ENCODE data around the gene SNN. TPM values are rescaled to one million over a fixed set of nuclear protein-coding genes. Genes with fewer than 3 reads are reported as not detected.
A peak's percentile ranks its signal among the peaks of the same experiment; 100 is the strongest.

SNN gene
- total RNA-seq, 1 donor from 2014 or later = 8.6 TPM

DNA sequence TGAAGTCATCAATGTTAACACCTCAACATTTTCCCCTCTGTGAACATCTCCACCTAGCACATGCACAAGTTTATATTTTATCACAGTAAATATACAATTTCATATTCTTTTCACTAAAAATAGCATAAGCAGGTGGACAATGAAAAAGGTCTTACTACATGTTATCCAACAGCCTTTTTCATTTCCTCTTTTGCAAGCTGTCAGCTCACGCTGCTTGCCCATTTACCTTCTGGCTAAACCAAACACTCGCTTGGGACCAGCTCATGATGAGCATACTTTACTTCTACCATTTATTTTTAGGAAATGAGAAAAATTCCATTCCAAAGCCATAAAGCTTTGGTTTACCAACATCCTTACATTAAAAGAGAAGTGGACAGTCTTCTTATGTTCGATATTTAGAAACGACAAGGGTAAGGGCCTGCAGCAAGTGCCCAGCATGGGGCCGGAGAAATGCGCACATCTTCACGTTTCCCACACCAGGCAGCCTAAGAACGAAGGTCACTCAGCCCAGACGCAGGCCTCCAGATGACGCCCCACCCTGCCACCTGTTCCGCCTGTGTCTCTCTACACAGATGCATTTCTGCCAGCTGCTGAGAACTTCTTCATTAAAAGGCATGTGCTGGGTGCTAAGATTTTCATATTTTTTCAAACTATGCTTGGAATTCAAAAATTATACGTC lies 13.9 kb downstream of the SNN start:
- intact Hi-C loops (cut with micrococcal nuclease) = no loop called here
- Mint-ChIP-seq H3K9me3 (no peaks in the 10 kb centered on the region), H3K4me3 (ENCODE audit: low read depth) (no peak overlapping the region), H3K36me3 (ENCODE audit: low read depth) (peaks cover 80% of the 10 kb centered on the region), H3K27me3 (ENCODE audit: low read depth) (no peaks in the 10 kb centered on the region), H3K4me1 (ENCODE audit: low read depth) (peaks cover 34% of the 10 kb centered on the region), H3K27ac (peak overlapping the region; percentile 62)
- no peak for DNase-seq (ENCODE audit: low spot score)

DNA sequence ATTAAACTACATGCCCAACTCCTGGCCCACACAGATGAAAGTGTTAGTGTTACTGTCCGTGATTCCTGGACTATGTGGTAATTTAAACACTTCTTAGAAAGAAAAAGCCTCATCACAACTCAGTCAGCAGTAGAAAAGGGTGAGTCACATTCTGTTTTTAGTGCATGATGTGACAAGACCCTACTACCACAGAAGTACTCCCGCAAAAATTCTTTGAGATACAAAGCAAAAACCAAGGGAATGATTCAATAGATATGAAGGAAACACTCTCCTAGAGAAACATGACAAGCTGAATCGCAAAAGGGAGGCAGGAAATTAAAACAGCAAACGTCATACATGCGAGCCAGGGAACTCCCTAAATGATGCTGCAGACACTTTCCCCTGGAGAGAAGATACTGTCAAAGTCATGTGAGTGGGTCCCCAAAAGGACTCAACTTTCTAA lies 14.4 kb downstream of the SNN start:
- Mint-ChIP-seq H3K4me1 (ENCODE audit: low read depth) (peaks cover 34% of the 10 kb centered on the region), H3K27ac (peak overlapping the region; percentile 85), H3K27me3 (ENCODE audit: low read depth) (no peaks in the 10 kb centered on the region), H3K36me3 (ENCODE audit: low read depth) (peaks cover 84% of the 10 kb centered on the region), H3K4me3 (ENCODE audit: low read depth) (no peak overlapping the region), H3K9me3 (no peaks in the 10 kb centered on the region)
- DNase-seq (ENCODE audit: low spot score) = no peak
- intact Hi-C loops (cut with micrococcal nuclease) = no loop called here

DNA sequence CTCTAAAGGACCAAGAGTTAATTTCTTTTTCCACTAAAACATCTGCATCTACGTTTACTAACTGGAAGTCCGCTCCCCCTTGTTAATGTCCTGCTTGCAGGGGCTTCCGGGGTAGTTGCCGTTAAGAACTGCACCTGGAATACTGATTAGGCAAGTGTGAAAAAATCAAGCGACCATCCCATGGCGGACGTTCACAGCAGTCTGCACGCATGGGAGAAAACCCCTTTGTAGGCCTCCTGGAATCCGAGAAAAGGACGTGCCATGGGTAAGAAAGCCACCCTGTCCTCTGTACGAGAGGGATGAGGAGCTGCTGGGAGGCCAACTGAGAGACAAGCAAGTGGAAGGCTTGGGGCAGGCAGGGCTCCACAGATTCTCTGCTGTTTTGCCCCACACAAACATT lies 14.9 kb downstream of the SNN start:
- Mint-ChIP-seq H3K4me3 (ENCODE audit: low read depth) (no peak overlapping the region), H3K27me3 (ENCODE audit: low read depth) (no peaks in the 10 kb centered on the region), H3K9me3 (no peaks in the 10 kb centered on the region), H3K27ac (peak overlapping the region; percentile 6), H3K36me3 (ENCODE audit: low read depth) (peaks cover 84% of the 10 kb centered on the region), H3K4me1 (ENCODE audit: low read depth) (peaks cover 34% of the 10 kb centered on the region)
- intact Hi-C loops (cut with micrococcal nuclease) = no loop called here
- DNase-seq (ENCODE audit: low spot score) = no peak

DNA sequence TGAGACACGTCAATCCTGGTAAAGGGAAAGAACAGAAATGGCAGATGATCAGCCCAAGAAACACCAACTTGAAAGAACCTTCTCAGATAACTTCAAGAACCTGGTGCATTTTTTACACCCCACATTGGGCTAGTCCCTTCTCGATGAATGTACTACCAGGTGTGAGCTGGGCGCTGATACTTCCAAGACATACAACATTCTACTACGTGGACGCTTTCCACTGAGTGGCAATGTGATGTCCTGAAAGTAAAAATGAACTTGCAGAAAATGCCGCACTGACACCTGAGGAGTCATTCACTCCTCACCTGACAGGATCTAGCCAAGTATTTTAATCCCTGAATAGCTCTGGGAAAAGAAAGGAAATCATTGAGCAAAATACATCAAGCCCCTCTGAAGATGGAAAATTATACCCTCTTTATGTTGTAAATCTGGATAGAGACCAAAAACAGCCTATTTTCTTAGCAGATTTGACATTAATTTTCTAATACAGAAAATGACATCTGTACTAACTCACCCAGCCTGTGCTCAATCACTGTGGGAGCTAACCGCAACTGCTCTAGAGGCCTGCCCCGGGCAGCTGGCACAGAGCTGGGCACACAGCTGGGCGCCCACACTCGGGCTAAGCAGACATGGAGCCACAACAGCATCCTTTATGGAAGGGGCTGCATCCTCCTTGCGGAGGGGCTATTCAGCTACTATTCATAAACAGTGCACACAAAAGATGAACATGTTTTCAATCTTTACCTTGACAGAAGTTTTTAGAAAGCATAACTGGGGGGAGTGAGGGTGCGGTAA lies 16.2 kb downstream of the SNN start:
- no peak overlapping the region for H3K27ac Mint-ChIP-seq
- no peak for DNase-seq (ENCODE audit: low spot score)
- peaks cover 84% of the 10 kb centered on the region for H3K36me3 Mint-ChIP-seq (ENCODE audit: low read depth)
- H3K9me3 Mint-ChIP-seq = no peaks in the 10 kb centered on the region
- no peak overlapping the region for H3K4me3 Mint-ChIP-seq (ENCODE audit: low read depth)
- H3K4me1 Mint-ChIP-seq (ENCODE audit: low read depth) = peaks cover 33% of the 10 kb centered on the region
- H3K27me3 Mint-ChIP-seq (ENCODE audit: low read depth) = no peaks in the 10 kb centered on the region
- intact Hi-C loops (cut with micrococcal nuclease) = no loop called here

DNA sequence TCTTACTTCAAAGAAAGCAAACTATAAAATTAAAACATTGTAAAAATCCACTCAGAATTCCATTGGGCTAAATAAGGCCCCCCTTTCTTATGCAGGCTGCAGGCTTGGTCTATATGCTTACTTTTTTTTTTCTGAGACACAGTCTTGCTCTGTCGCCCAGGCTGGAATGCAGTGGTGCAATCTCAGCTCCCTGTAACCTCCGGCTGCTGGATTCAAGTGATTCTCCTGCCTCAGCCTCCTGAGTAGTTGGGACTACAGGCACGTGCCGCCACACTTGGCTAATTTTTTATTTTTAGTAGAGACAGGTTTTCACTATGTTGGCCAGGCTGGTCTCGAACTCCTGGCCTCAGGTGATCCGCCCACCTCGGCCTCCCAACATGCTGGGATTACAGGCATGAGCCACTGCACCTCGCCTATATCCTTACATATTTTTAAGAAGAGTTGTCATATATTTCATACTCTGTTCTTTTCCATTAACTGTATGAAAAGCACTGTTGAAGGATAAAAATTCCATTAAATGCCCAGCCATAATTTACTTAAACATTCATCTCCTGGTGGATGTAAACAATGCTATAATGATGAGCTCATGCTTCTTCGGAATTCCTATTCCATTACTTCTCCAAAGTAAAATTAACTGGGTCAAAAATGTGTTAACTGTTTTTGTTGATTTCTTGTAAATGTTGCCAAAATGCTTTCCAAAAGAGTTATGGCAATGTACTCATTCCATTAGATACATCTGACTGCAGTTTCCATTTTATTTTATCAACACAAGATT lies 17.8 kb downstream of the SNN start:
- Mint-ChIP-seq H3K27me3 (ENCODE audit: low read depth) (no peaks in the 10 kb centered on the region), H3K9me3 (no peaks in the 10 kb centered on the region), H3K4me3 (ENCODE audit: low read depth) (no peak overlapping the region), H3K27ac (no peak overlapping the region), H3K4me1 (ENCODE audit: low read depth) (peaks cover 39% of the 10 kb centered on the region), H3K36me3 (ENCODE audit: low read depth) (peaks cover 79% of the 10 kb centered on the region)
- intact Hi-C loops (cut with micrococcal nuclease) = no loop called here
- DNase-seq (ENCODE audit: low spot score) = no peak

DNA sequence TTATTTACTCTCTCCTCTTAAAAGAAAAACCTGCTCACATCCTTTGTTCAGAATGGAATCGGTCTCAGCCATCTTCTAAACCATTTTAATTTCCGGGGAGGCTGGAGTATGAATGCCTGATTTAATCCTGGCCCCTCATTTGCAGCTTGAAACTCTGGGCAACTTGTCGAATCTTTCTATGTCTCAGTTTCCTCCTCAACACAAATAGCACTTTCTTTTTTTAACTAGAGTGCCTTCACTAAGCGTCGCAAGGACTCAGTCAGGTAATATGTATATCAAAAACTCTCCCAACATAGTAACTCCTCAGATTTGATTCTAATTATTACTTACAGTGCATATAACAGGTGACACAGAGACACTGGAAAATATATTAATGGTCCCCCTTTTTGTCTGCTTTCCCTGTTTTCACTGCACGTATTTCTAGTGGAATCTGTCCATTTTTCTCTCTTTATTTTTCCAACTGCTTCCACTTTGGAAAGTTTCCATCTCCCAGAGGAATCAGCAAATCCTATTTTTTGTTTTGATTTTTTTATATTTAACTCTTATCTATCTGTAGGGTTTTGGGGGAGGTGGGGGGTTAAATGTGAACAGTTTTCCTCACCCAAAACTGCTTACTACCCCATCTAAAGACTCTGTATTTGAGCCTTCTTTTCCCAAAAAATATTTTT lies 18.6 kb downstream of the SNN start:
- no peak overlapping the region for H3K27ac Mint-ChIP-seq
- intact Hi-C loops (cut with micrococcal nuclease) = no loop called here
- H3K9me3 Mint-ChIP-seq = no peaks in the 10 kb centered on the region
- DNase-seq (ENCODE audit: low spot score) = no peak
- H3K4me1 Mint-ChIP-seq (ENCODE audit: low read depth) = peaks cover 31% of the 10 kb centered on the region
- no peak overlapping the region for H3K4me3 Mint-ChIP-seq (ENCODE audit: low read depth)
- no peaks in the 10 kb centered on the region for H3K27me3 Mint-ChIP-seq (ENCODE audit: low read depth)
- H3K36me3 Mint-ChIP-seq (ENCODE audit: low read depth) = peaks cover 79% of the 10 kb centered on the region

DNA sequence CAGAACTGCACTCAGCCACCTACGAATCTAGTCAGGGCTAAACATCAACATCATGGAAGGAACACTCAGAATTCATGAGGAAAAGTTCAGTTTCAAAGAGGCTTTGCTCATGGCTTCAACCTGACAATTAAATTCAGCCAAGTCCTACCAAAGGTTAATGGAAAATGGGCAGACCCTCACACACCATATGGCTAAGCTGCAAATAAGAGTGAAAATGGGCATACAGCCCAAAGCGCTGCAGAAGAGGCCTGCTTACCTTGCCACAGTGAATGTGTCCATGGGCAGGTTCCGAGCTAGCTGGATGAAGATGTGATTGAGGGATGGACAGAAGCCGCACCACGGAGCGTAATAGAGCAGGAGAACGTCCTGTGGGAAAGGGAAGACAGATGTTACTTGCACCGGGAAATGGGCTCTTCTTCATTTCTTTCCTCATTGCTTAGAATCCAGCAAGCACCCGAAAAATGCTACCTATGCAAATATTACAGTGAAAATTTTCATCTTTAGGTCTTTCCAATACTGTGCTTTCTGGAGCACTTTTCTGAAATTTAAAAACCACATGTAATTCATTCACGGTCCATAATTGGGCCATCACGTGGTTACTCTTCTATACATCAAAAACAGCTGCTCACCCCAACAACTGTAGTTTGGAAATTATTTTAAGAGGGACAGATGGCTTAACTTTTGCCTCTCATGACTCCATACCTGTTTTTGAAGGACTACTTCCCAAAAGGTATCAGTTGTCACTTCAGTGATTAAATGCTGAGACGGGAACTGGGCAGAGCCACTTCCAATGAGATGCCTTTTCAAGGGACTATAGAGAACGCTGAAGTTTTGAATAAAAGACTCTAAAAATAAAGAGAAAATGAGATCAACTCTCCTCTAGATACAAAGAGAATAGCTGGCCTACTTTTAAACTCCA lies 19.6 kb downstream of the SNN start:
- Mint-ChIP-seq H3K36me3 (ENCODE audit: low read depth) (peaks cover 85% of the 10 kb centered on the region), H3K27ac (no peak overlapping the region), H3K9me3 (no peaks in the 10 kb centered on the region), H3K27me3 (ENCODE audit: low read depth) (no peaks in the 10 kb centered on the region), H3K4me3 (ENCODE audit: low read depth) (no peak overlapping the region), H3K4me1 (ENCODE audit: low read depth) (peaks cover 21% of the 10 kb centered on the region)
- DNase-seq (ENCODE audit: low spot score) = no peak
- intact Hi-C loops (cut with micrococcal nuclease) = no loop called here

DNA sequence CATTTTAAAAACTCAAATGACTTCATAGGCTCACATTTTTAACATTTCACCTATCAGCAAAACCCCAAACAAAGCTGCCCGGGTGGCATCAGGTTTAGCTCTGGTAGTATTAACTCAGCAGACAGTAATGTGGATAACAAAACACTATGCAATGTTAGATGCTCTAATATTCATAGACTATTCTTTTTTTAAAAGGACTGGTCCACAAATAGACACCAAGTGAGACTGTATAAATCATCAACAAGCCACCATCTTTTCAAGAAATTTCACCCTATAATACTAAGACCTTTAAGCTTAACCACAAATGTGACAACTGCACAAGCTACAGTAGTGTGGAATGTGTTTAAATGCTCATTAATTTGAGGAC lies 20.2 kb downstream of the SNN start:
- intact Hi-C loops (cut with micrococcal nuclease) = no loop called here
- Mint-ChIP-seq H3K36me3 (ENCODE audit: low read depth) (peaks cover 81% of the 10 kb centered on the region), H3K4me1 (ENCODE audit: low read depth) (peaks cover 17% of the 10 kb centered on the region), H3K27ac (no peak overlapping the region), H3K4me3 (ENCODE audit: low read depth) (no peak overlapping the region), H3K9me3 (no peaks in the 10 kb centered on the region), H3K27me3 (ENCODE audit: low read depth) (no peaks in the 10 kb centered on the region)
- no peak for DNase-seq (ENCODE audit: low spot score)

DNA sequence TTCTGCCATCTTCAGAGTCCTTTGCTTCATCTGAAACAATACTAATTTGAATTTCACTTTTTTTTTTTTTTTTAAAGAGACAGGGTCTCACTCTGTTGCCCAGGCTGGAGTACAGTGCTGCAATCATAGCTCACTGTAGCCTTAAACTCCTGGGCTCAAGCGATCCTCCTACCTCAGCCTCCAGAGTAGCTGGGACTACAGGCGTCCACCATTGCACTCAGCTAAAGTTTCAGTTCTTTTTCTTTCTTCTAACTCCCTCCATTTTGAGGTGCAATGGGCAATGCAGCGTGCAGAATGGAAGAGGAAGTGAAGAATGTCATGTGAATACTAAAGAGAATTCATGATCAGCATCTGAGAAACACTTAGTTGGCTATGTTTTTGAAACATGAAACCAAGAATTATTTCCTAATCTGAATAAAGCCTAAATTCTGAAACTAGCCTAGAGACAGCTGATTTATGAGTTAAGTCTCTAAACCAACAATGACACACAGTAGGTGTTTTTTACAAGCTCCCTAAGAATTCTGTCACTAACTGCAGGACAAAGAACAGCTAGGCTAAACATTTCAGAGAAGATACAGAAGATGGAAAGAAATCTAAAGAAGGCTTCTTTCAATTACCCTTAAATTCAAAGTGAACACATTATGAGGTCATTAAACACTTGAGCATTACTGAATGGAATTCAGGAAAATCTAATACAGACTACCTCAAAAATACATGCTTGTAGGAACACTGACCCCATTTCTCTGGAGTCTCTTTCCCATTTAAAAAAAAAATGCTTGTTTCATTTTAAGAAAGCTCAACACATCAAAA lies 21.0 kb downstream of the SNN start:
- peaks cover 17% of the 10 kb centered on the region for H3K4me1 Mint-ChIP-seq (ENCODE audit: low read depth)
- H3K36me3 Mint-ChIP-seq (ENCODE audit: low read depth) = peaks cover 74% of the 10 kb centered on the region
- no peaks in the 10 kb centered on the region for H3K9me3 Mint-ChIP-seq
- no peak for DNase-seq (ENCODE audit: low spot score)
- peak overlapping the region; percentile 39 for H3K27ac Mint-ChIP-seq
- intact Hi-C loops (cut with micrococcal nuclease) = no loop called here
- no peaks in the 10 kb centered on the region for H3K27me3 Mint-ChIP-seq (ENCODE audit: low read depth)
- H3K4me3 Mint-ChIP-seq (ENCODE audit: low read depth) = no peak overlapping the region

DNA sequence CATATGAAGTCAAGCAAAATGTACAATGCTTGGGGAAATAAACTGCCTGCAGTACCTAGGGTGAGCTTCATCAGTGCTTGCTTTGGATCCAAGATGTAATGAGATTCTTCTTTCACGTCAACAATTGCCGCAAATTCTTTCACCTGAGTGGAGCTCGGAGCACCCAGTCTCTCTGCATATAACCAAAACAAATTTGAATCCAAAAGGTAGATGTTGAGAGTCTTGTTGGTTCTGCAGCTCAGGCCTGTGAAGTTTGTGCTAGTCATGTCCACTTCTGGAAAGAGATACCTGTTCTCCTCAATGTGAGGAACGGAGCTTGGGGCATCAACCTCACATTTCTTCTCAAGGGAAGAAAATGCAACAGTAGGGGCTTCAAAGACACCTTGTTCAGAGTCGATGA lies 23.0 kb downstream of the SNN start:
- Mint-ChIP-seq H3K27me3 (ENCODE audit: low read depth) (no peaks in the 10 kb centered on the region), H3K36me3 (ENCODE audit: low read depth) (peaks cover 75% of the 10 kb centered on the region), H3K4me3 (ENCODE audit: low read depth) (no peak overlapping the region), H3K9me3 (no peaks in the 10 kb centered on the region), H3K4me1 (ENCODE audit: low read depth) (peaks cover 20% of the 10 kb centered on the region), H3K27ac (no peak overlapping the region)
- no peak for DNase-seq (ENCODE audit: low spot score)
- intact Hi-C loops (cut with micrococcal nuclease) = no loop called here

DNA sequence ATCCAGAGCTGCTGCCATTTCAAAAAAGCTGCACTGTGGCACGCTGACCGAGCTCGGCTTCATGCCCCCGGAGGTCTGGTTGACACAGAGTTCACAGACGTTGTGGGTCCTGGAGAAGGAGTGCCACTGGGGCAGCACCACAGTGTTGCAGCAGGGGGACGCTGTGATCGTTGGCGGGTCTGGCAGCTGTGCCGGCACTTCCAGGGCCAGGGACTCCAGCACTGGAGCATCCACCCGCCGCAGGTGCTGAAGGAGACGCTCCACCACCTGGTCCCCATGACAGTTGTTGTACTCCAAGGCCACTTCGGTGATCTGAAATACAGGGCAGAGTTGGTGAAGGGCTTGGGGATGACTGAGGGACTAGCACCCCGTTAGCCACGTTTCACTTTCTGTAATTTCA lies 23.5 kb downstream of the SNN start:
- Mint-ChIP-seq H3K27me3 (ENCODE audit: low read depth) (no peaks in the 10 kb centered on the region), H3K4me1 (ENCODE audit: low read depth) (peaks cover 25% of the 10 kb centered on the region), H3K9me3 (no peaks in the 10 kb centered on the region), H3K4me3 (ENCODE audit: low read depth) (no peak overlapping the region), H3K27ac (no peak overlapping the region), H3K36me3 (ENCODE audit: low read depth) (peaks cover 75% of the 10 kb centered on the region)
- no peak for DNase-seq (ENCODE audit: low spot score)
- intact Hi-C loops (cut with micrococcal nuclease) = no loop called here

Data from activated T-helper 2 cell treated with anti-CD3 and anti-CD28 coated beads, Interferon-gamma antibody, Interleukin-2, Interleukin-4, amounts not matched to agents 10 μg/mL and 5 μg/mL and 100 μg/mL, durations not matched to agents 14 hours and 24 hours and 36 hours (primary cell).